H1 (cell line): ENCODE data around the gene ARHGAP23. TPM values are rescaled to one million over a fixed set of nuclear protein-coding genes. Genes with fewer than 3 reads are reported as not detected.

Experiments used
- CHD7 ChIP-seq: fragments of 300-600 bp; sonication (generic); IDR thresholded peaks from 2 replicates; pipeline ENCODE4 v1.7.1; 2012; ENCODE audit warnings: low read length, moderate library complexity, mild to moderate bottlenecking, inconsistent platforms; ENCODE audit not compliant: insufficient replicate concordance
- JUND ChIP-seq: IDR thresholded peaks from 2 replicates; pipeline ENCODE4 v1.6.1; 2011; ENCODE audit warnings: mild to moderate bottlenecking, improper control_type of control experiment, low read length
- TAF7 ChIP-seq: optimal IDR thresholded peaks from 2 replicates; pipeline ENCODE3; 2011; ENCODE audit warnings: low read depth, mild to moderate bottlenecking, inconsistent platforms, low read length, moderate library complexity, borderline replicate concordance
- YY1 ChIP-seq: IDR thresholded peaks from 2 replicates; pipeline ENCODE4 v1.6.1; 2011; ENCODE audit warnings: low read depth, mild to moderate bottlenecking, low read length
- polyA plus RNA-seq, 7 experiments: library from polyadenylated mRNA; depleted of rRNA in 3 of 7; stranded (reverse) in 5 of 7; unstranded in 2 of 7; fragments of >200 nt in 5 of 7; fragments of 200-250 nt in 2 of 7; gene quantifications; 1 replicate in 5 of 7; 2 replicates in 1 of 7; 4 replicates in 1 of 7; pipeline versions ENCODE4 v1.2.1 to v1.2.3, GENCODE V29; 2011 to 2013; ENCODE audit warnings: missing spikeins in 2 of 7, mixed read lengths in 2 of 7
- total RNA-seq: library from RNA; stranded (reverse); fragmentation: NEBNext Ultra II Directional; extraction: Animal tissue kit (Norgen Biotek cat#: 25700); gene quantifications from 2 replicates; pipeline ENCODE4 v1.2.1, GENCODE V29; 2021

ARHGAP23 gene
- total and polyA plus RNA-seq, 2 of the 8 experiments (the other 6 are each of a cell fraction or from before 2014, with no cell fraction given): 16.3 to 107 TPM

- no peak for TF ChIP-seq CHD7
- no peak for TF ChIP-seq YY1
- no peak for TF ChIP-seq JUND
- no peak for TF ChIP-seq TAF7
These were observed 124.1 kb downstream of the ARHGAP23 start (continued) for GRCh38 chr17:38552343-38552742.
